GM18498 (cell line): ENCODE results near the gene BCL6.

Experiments
- ATAC-seq: cut with Tn5 transposase; IDR thresholded peaks from one replicate; pipeline ENCODE4 v1.9.1; 2021; ENCODE audit warnings: mild to moderate bottlenecking, moderate library complexity; ENCODE audit not compliant: unreplicated experiment

The BCL6 gene

GRCh38 chr3:187763850-187764648, 18.8 kb upstream of the BCL6 start:
- no peak for ATAC-seq

GRCh38 chr3:187762792-187763191, 17.5 kb upstream of the BCL6 start:
- ATAC-seq: no peak

- no peak for ATAC-seq
Measured at GRCh38 chr3:187759601-187760000, 14.3 kb upstream of the BCL6 start.

GRCh38 chr3:187758318-187758955, 13.2 kb upstream of the BCL6 start:
- no peak for ATAC-seq

GRCh38 chr3:187753516-187753915, 8.2 kb upstream of the BCL6 start:
- ATAC-seq: no peak

- ATAC-seq: no peak
Measured at GRCh38 chr3:187750513-187751123, 5.3 kb upstream of the BCL6 start.

GRCh38 chr3:187750006-187750512, 4.8 kb upstream of the BCL6 start:
- ATAC-seq: no peak

GRCh38 chr3:187748050-187748481, 2.8 kb upstream of the BCL6 start:
- ATAC-seq: peak; percentile 39

- ATAC-seq: no peak
Measured at GRCh38 chr3:187747506-187747905, 2.2 kb upstream of the BCL6 start.

GRCh38 chr3:187746442-187747281, 1.4 kb upstream of the BCL6 start:
- no peak for ATAC-seq

GRCh38 chr3:187746059-187746441, 782 bp upstream of the BCL6 start:
- ATAC-seq: no peak

- ATAC-seq: no peak
Measured at GRCh38 chr3:187744169-187745151, 808 bp downstream of the BCL6 start.

GRCh38 chr3:187743195-187744141, 1.8 kb downstream of the BCL6 start:
- no peak for ATAC-seq

- no peak for ATAC-seq
Measured at GRCh38 chr3:187742351-187743171, 2.7 kb downstream of the BCL6 start.

GRCh38 chr3:187741403-187742350, 3.6 kb downstream of the BCL6 start:
- ATAC-seq: no peak
